ENCODE results near the gene MORC2. TPM values are rescaled to one million over a fixed set of nuclear protein-coding genes. Genes with fewer than 3 reads are reported as not detected.

The MORC2 gene
- total RNA-seq, 4 donors from 2014 or later = 5.6 to 27.3 (median 14.1) TPM

- no peak for DNase-seq
- TF ChIP-seq POLR2A (IDR thresholded peaks at IDR 0.05) (no peak), CTCF (IDR thresholded peaks at IDR 0.05) (no peak)
- H3K4me3 ChIP-seq = no peak overlapping the region
- no peaks in the 10 kb centered on the region for H3K4me1 ChIP-seq
- H3K36me3 ChIP-seq = no peaks in the 10 kb centered on the region
- H3K9me3 ChIP-seq = peaks cover 0 to 9% of the 10 kb centered on the region in 2 donors
- no peak overlapping the region for H3K27ac ChIP-seq
- intact Hi-C loops (cut with DNase I; ENCODE audit: low total_unique reads) = no loop called here
- H3K27me3 ChIP-seq = no peaks in the 10 kb centered on the region
Measured at GRCh38 chr22:30919973-30920372, 48.6 kb downstream of the MORC2 start.

DNA sequence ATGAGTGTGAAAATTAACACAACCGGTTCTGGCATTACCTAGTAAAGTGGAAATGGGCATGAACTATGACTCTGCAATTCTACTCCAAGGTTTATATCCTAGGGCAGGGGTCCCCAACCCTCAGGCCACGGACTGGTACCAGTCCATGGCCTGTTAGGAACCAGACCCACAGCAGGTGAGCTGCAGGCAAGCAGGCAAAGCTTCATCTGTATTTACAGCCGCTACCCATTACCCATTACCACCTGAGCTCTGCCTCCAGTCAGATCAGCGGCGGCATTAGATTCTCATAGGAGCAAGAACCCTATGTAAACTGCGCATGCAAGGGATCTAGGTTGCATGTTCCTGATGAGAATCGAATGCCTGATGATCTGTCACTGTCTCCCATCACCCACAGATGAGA is 49.8 kb downstream of the MORC2 start:
- no peak for TF ChIP-seq CTCF (IDR thresholded peaks at IDR 0.05)
- TF ChIP-seq POLR2A (IDR thresholded peaks at IDR 0.05) = no peak
- no peaks in the 10 kb centered on the region for H3K27me3 ChIP-seq
- H3K9me3 ChIP-seq = peaks cover 0 to 9% of the 10 kb centered on the region in 2 donors
- intact Hi-C loops (cut with DNase I; ENCODE audit: low total_unique reads) = no loop called here
- no peaks in the 10 kb centered on the region for H3K4me1 ChIP-seq
- no peak for DNase-seq
- H3K36me3 ChIP-seq = no peaks in the 10 kb centered on the region
- no peak overlapping the region for H3K27ac ChIP-seq
- H3K4me3 ChIP-seq = no peak overlapping the region

DNA sequence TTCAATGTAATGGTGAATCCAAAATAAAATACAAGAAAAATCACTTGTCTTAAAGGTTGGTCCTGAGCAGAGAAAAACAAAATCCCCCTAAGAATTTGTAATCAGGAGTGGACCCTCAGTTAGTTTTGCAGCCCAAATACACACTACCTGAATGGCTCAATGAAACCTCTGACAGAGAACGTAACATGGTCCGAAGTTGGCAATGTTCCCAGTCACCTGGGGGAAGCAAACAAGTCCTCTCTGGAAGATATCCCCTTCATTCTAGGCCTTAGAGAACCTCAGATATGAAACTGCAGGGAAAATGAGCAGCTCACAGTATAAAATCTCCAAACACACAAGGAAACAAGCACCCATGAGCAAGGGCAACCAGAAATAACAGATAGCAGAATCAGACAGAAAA is 58.2 kb downstream of the MORC2 start:
- no peaks in the 10 kb centered on the region for H3K36me3 ChIP-seq
- DNase-seq = no peak
- no peak overlapping the region for H3K27ac ChIP-seq
- no peak for TF ChIP-seq CTCF (IDR thresholded peaks at IDR 0.05)
- no peak for TF ChIP-seq POLR2A (IDR thresholded peaks at IDR 0.05)
- no peak overlapping the region for H3K4me3 ChIP-seq
- peaks cover 0 to 4% of the 10 kb centered on the region in 2 donors for H3K9me3 ChIP-seq
- intact Hi-C loops (cut with DNase I; ENCODE audit: low total_unique reads) = no loop called here
- H3K27me3 ChIP-seq = no peaks in the 10 kb centered on the region
- H3K4me1 ChIP-seq = no peaks in the 10 kb centered on the region

DNA sequence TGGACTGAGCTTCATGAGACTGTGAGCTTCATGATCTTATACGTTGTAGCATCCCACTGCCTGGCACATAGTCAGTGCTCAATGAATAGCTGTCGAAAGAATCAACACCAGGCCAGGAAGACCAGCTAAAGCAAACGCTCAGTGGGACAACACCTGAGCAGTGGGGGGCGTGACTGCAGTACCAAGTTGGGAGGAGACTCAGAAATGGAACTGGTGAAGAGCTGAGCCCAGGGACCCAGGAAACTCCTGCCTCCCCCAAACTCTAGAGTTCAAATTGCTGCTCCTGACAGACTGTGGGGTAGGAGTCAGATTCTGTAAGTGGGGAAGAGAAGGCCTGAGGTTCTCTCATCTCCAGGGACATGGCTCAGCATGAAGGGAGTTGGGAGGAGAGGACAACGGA is 59.3 kb downstream of the MORC2 start:
- intact Hi-C loops (cut with DNase I; ENCODE audit: low total_unique reads) = no loop called here
- Histone ChIP-seq H3K27ac (no peak overlapping the region), H3K36me3 (no peaks in the 10 kb centered on the region), H3K27me3 (no peaks in the 10 kb centered on the region), H3K4me1 (no peaks in the 10 kb centered on the region), H3K9me3 (no peaks in the 10 kb centered on the region), H3K4me3 (no peak overlapping the region)
- DNase-seq = no peak
- TF ChIP-seq CTCF (IDR thresholded peaks at IDR 0.05) (no peak), POLR2A (IDR thresholded peaks at IDR 0.05) (no peak)

GRCh38 chr22:30908051-30908461 is 60.5 kb downstream of the MORC2 start:
- no peaks in the 10 kb centered on the region for H3K36me3 ChIP-seq
- no peaks in the 10 kb centered on the region for H3K27me3 ChIP-seq
- no peak overlapping the region for H3K27ac ChIP-seq
- H3K9me3 ChIP-seq = no peaks in the 10 kb centered on the region
- no peak for DNase-seq
- H3K4me3 ChIP-seq = no peak overlapping the region
- no peak for TF ChIP-seq CTCF (IDR thresholded peaks at IDR 0.05)
- intact Hi-C loops (cut with DNase I; ENCODE audit: low total_unique reads) = no loop called here
- H3K4me1 ChIP-seq = no peaks in the 10 kb centered on the region

Data from uterus (tissue), 4 donors.